ENCODE results near the gene CENPX. TPM values are rescaled to one million over a fixed set of nuclear protein-coding genes. Genes with fewer than 3 reads are reported as not detected.

CENPX gene
- total and polyA plus RNA-seq, 7 donors = 78.4 to 273 (median 164) TPM

- H3K4me1 ChIP-seq = peaks cover 3 to 21% (median 16%) of the 10 kb centered on the region in 4 donors
- H3K27me3 ChIP-seq = peaks cover 0 to 11% (median 7%) of the 10 kb centered on the region in 3 donors
- intact Hi-C loops (cut with DNase I) = loop anchor here (2.0 kb wide), 1 partner anchor 61 kb away; the partner anchor contains the start of gene FASN
- DNase-seq = no peak
- H3K27ac ChIP-seq = peak overlapping the region; percentile 93 to 98 (median 98)
- TF ChIP-seq, protein P1, sequence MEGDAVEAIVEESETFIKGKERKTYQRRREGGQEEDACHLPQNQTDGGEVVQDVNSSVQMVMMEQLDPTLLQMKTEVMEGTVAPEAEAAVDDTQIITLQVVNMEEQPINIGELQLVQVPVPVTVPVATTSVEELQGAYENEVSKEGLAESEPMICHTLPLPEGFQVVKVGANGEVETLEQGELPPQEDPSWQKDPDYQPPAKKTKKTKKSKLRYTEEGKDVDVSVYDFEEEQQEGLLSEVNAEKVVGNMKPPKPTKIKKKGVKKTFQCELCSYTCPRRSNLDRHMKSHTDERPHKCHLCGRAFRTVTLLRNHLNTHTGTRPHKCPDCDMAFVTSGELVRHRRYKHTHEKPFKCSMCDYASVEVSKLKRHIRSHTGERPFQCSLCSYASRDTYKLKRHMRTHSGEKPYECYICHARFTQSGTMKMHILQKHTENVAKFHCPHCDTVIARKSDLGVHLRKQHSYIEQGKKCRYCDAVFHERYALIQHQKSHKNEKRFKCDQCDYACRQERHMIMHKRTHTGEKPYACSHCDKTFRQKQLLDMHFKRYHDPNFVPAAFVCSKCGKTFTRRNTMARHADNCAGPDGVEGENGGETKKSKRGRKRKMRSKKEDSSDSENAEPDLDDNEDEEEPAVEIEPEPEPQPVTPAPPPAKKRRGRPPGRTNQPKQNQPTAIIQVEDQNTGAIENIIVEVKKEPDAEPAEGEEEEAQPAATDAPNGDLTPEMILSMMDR (IDR thresholded peaks at IDR 0.05) = no peak
- TF ChIP-seq EP300 (IDR thresholded peaks at IDR 0.05) (peak in 1 of 4 donors; percentile 27), POLR2A (IDR thresholded peaks at IDR 0.05) (no peak)
- WGBS, 2 donors = 5 to 10% methylated on average over 10 of the region's 10 CpGs
- H3K9me3 ChIP-seq = no peaks in the 10 kb centered on the region
- H3K4me3 ChIP-seq = peak overlapping the region; percentile 58 to 77 (median 65)
- no peaks in the 10 kb centered on the region for H3K36me3 ChIP-seq
These were observed 15.2 kb upstream of the CENPX start for GRCh38 chr17:82037889-82038195.

DNA sequence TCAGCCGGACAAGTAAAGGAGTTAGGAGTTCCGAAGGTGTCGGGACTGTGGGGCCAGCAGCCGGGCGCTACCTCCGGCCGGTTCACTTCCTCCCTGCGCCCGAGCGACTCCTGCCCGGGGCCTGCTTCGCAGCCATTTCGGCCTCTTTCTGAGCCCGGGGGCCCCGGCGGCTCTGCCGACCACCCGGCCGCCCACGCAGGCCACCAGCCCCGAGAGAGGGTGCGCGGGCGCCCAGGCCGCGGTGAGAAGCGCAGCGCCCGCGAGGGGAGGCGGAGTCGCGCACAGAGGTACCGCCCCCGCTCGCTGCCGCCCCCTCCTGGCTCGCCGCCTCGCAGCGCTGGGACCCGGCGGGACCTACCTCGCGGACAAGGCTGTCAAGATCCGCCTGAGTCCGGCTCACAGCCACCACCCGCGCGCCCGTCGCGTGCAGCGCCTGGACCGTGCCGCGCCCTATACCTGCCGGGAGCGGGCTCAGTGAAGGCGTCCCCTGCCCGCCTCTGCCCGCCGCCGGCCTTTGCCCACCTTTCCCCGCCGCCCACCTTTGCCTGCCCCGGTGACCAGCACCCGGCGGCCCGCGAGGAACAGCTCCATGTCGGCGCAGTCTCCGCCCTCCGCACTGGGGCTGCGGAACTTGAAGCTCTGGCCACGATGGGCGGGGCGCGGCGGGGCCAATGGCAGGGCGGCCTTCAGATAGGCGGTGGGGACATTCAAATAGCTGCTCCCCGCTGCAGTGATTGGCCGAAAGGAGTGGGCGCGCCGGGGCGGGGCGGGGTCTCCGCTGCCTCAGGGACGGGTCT lies 14.6 kb upstream of the CENPX start, which contains the start of gene DCXR:
Gene DCXR, minus strand, starts transcription at position 606 of the 797 bp plus-strand sequence. Its CDS starts 15 bp downstream, at position 591.
- TF ChIP-seq POLR2A (IDR thresholded peaks at IDR 0.05) (peak; percentile 71 to 93), POLR2AphosphoS5 (IDR thresholded peaks at IDR 0.05) (peak; percentile 95 to 97 (median 96)), EP300 (IDR thresholded peaks at IDR 0.05) (no peak)
- TF ChIP-seq, protein P1 (IDR thresholded peaks at IDR 0.05) = peak in 3 of 4 experiments; percentile 36 to 78 (median 43)
- H3K9me3 ChIP-seq = no peaks in the 10 kb centered on the region
- 0 to 1% methylated on average over 92 of the region's 92 CpGs for WGBS, 2 donors
- peak within 1 kb of the TSS; percentile 93 to 98 (median 98) for H3K27ac ChIP-seq
- peak; percentile 99 for DNase-seq
- H3K36me3 ChIP-seq = no peaks in the 10 kb centered on the region
- peaks cover 3 to 22% (median 17%) of the 10 kb centered on the region in 4 donors for H3K4me1 ChIP-seq
- H3K4me3 ChIP-seq = peak within 1 kb of the TSS; percentile 58 to 77 (median 65)
- H3K27me3 ChIP-seq = peaks cover 2 to 16% (median 13%) of the 10 kb centered on the region in 3 donors
- intact Hi-C loops (cut with DNase I) = loop anchor here (2.0 kb wide), 1 partner anchor 62 kb away; the partner anchor contains the start of gene FASN

GRCh38 chr17:82036634-82037091 lies 14.0 kb upstream of the CENPX start:
- intact Hi-C loops (cut with DNase I) = loop anchor here (2.0 kb wide), 1 partner anchor 62 kb away; the partner anchor contains the start of gene FASN
- peaks cover 3 to 28% (median 23%) of the 10 kb centered on the region in 4 donors for H3K4me1 ChIP-seq

DNA sequence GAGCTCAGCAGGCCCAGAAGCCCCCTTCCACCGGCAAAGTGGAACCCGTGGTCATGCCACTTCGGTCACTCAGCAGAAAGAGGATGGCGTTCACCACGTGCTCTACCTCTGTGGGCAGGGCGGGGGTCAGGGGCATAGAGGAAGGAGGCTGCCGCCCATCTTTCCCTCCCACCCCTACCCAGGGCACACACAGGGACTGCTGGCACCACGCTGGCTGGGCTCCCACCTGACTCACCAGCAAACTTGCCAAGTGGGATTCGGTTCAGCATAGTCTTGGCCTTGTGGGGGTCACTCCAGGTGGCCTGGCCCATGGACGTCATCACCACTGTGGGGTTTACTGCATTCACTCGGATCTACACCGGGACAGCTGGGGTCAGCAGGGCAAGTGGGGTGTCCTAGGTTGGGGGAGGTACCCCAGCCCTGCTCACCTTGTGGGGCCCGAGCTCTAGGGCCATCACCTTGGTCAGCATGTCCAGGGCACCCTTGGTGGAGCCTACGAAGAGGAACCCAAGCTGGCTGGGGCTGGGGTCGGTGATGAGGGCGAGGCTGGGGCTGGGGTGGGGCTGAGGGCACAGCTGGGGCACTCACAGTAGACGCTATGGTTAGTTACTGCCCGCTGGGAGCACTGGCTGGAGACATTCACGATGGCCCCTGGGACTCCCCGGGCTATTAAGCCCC lies 13.4 kb upstream of the CENPX start:
- no peak for DNase-seq

More at GRCh38 chr17:82036634-82037091, 14.0 kb upstream of the CENPX start:
- H3K9me3 ChIP-seq = no peaks in the 10 kb centered on the region
- no peaks in the 10 kb centered on the region for H3K36me3 ChIP-seq
- peaks cover 6 to 21% (median 18%) of the 10 kb centered on the region in 3 donors for H3K27me3 ChIP-seq
- DNase-seq = no peak
- H3K4me3 ChIP-seq = peak overlapping the region; percentile 58 to 77 (median 65)
- H3K27ac ChIP-seq = peak overlapping the region; percentile 93 to 98 (median 98)
- WGBS, 2 donors = 16 to 40% methylated on average over 23 of the region's 23 CpGs
- no peak for TF ChIP-seq POLR2A (IDR thresholded peaks at IDR 0.05)
- TF ChIP-seq POLR2AphosphoS5 (IDR thresholded peaks at IDR 0.05) = no peak
- TF ChIP-seq, protein P1 (IDR thresholded peaks at IDR 0.05) = no peak
- no peak for TF ChIP-seq EP300 (IDR thresholded peaks at IDR 0.05)

More for the DNA sequence above, 13.4 kb upstream of the CENPX start:
- intact Hi-C loops (cut with DNase I) = loop anchor here (2.0 kb wide), 1 partner anchor 63 kb away; the partner anchor contains the start of gene FASN
- 79 to 92% methylated on average over 20 of the region's 20 CpGs for WGBS, 2 donors
- H3K4me3 ChIP-seq = peak overlapping the region in 3 of 4 donors; percentile 58 to 77 (median 66)
- TF ChIP-seq POLR2A (IDR thresholded peaks at IDR 0.05) (no peak), EP300 (IDR thresholded peaks at IDR 0.05) (no peak), POLR2AphosphoS5 (IDR thresholded peaks at IDR 0.05) (no peak)
- TF ChIP-seq, protein P1 (IDR thresholded peaks at IDR 0.05) = no peak
- no peaks in the 10 kb centered on the region for H3K9me3 ChIP-seq
- peaks cover 3 to 30% (median 26%) of the 10 kb centered on the region in 4 donors for H3K4me1 ChIP-seq
- peak overlapping the region; percentile 93 to 98 (median 98) for H3K27ac ChIP-seq
- peaks cover 6 to 21% (median 18%) of the 10 kb centered on the region in 3 donors for H3K27me3 ChIP-seq
- no peaks in the 10 kb centered on the region for H3K36me3 ChIP-seq
